Measurements from ENCODE around the gene CAMTA1.

Gene CAMTA1

GRCh38 chr1:7555391-7556185 is 770.3 kb downstream of the CAMTA1 start:
- no peak for DNase-seq

- DNase-seq, result no peak
Measured at GRCh38 chr1:7557301-7557891, 772.1 kb downstream of the CAMTA1 start.

GRCh38 chr1:7558041-7558461 is 772.8 kb downstream of the CAMTA1 start:
- no peak for DNase-seq

- DNase-seq, result no peak
Measured at GRCh38 chr1:7558481-7558880, 773.2 kb downstream of the CAMTA1 start.

GRCh38 chr1:7558921-7559869 is 773.9 kb downstream of the CAMTA1 start:
- no peak for DNase-seq

- no peak for DNase-seq
Measured at GRCh38 chr1:7560128-7560527, 774.9 kb downstream of the CAMTA1 start.

GRCh38 chr1:7560601-7561181 is 775.4 kb downstream of the CAMTA1 start:
- DNase-seq, result no peak

- no peak for DNase-seq
Measured at GRCh38 chr1:7561331-7561921, 776.2 kb downstream of the CAMTA1 start.

GRCh38 chr1:7561936-7562728 is 776.9 kb downstream of the CAMTA1 start:
- no peak for DNase-seq

GRCh38 chr1:7562729-7563605 is 777.7 kb downstream of the CAMTA1 start:
- no peak for DNase-seq

GRCh38 chr1:7564137-7564536 is 778.9 kb downstream of the CAMTA1 start:
- no peak for DNase-seq

GRCh38 chr1:7565099-7565750 is 780.0 kb downstream of the CAMTA1 start:
- no peak for DNase-seq

- no peak for DNase-seq
Measured at GRCh38 chr1:7566417-7567375, 781.4 kb downstream of the CAMTA1 start.

GRCh38 chr1:7567376-7567775 is 782.1 kb downstream of the CAMTA1 start:
- DNase-seq, result no peak

GRCh38 chr1:7568053-7568452 is 782.8 kb downstream of the CAMTA1 start:
- DNase-seq, result no peak

- no peak for DNase-seq
Measured at GRCh38 chr1:7568901-7569524, 783.8 kb downstream of the CAMTA1 start.

- no peak for DNase-seq
Measured at GRCh38 chr1:7570311-7570710, 785.1 kb downstream of the CAMTA1 start.

GRCh38 chr1:7572654-7573152 is 787.4 kb downstream of the CAMTA1 start:
- no peak for DNase-seq

All from activated CD8-positive, alpha-beta memory T cell treated with anti-CD3 and anti-CD28 coated beads for 24 hours (primary cell).